Fibroblast of lung (primary cell): ENCODE data around the gene DYRK1A. TPM values are rescaled to one million over a fixed set of nuclear protein-coding genes. Genes with fewer than 3 reads are reported as not detected.

Experiments
- DNase-seq, 2 donors: peaks; one replicate each; pipeline versions ENCODE4 v3.0.0 to v3.0.0-alpha.2; 2010; ENCODE audit warnings: low read depth in 2 of 2
- H2AFZ ChIP-seq: 2 replicates; pipeline ENCODE4 v1.5.1; 2012; ENCODE audit warnings: low read length, control low read depth, inconsistent platforms
- H3K27ac ChIP-seq: 2 replicates; pipeline ENCODE4 v1.5.1; 2011; ENCODE audit warnings: low read length, control low read depth; ENCODE audit not compliant: insufficient read depth
- H3K27me3 ChIP-seq: 2 replicates; pipeline ENCODE4 v1.5.1; 2011; ENCODE audit warnings: mild to moderate bottlenecking, low read length; ENCODE audit not compliant: control insufficient read depth, insufficient read depth
- H3K36me3 ChIP-seq: 2 replicates; pipeline ENCODE4 v1.5.1; 2011; ENCODE audit warnings: low read length; ENCODE audit not compliant: control insufficient read depth, insufficient read depth
- H3K4me1 ChIP-seq: 2 replicates; pipeline ENCODE4 v1.5.1; 2011; ENCODE audit warnings: low read length; ENCODE audit not compliant: control insufficient read depth, insufficient read depth; ENCODE audit errors: extremely low read depth
- H3K4me2 ChIP-seq: 2 replicates; pipeline ENCODE4 v1.5.1; 2011; ENCODE audit warnings: low read length, control low read depth; ENCODE audit not compliant: insufficient read depth; ENCODE audit errors: extremely low read depth
- H3K4me3 ChIP-seq, 4 experiments: fragments of 200-600 bp in 1 of 4; sonication (generic) in 1 of 4; replicated peaks in 1 of 4; 2 replicates each; pipeline ENCODE4 v1.5.1; 2011 to 2016; ENCODE audit warnings: low read length in 4 of 4, low read depth in 3 of 4, mild to moderate bottlenecking in 3 of 4, control low read depth in 2 of 4, inconsistent platforms in 1 of 4, mixed read lengths in 1 of 4; ENCODE audit not compliant: insufficient read depth in 1 of 4; ENCODE audit errors: control extremely low read depth in 1 of 4
- H3K79me2 ChIP-seq: 2 replicates; pipeline ENCODE4 v1.5.1; 2012; ENCODE audit warnings: mild to moderate bottlenecking, low read length, inconsistent platforms; ENCODE audit not compliant: control insufficient read depth, insufficient read depth
- H3K9ac ChIP-seq: 2 replicates; pipeline ENCODE4 v1.5.1; 2011; ENCODE audit warnings: mild to moderate bottlenecking, low read length, control low read depth; ENCODE audit not compliant: insufficient read depth
- H3K9me3 ChIP-seq: 2 replicates; pipeline ENCODE4 v1.5.1; 2012; ENCODE audit warnings: low read depth, low read length; ENCODE audit not compliant: control insufficient read depth, insufficient read depth
- H4K20me1 ChIP-seq: 2 replicates; pipeline ENCODE4 v1.5.1; 2011; ENCODE audit warnings: low read length; ENCODE audit not compliant: control insufficient read depth, insufficient read depth; ENCODE audit errors: extremely low read depth
- EZH2 ChIP-seq: IDR thresholded peaks from 2 replicates; pipeline ENCODE4 v1.5.1; 2012; ENCODE audit warnings: low read length, control low read depth, mild to moderate bottlenecking; ENCODE audit errors: missing control alignments
- polyA plus RNA-seq, 2 donors: library from polyadenylated mRNA; depleted of rRNA in 1 of 2; stranded (reverse) in 1 of 2; unstranded in 1 of 2; fragments of >200 nt; gene quantifications; 2 replicates each; pipeline ENCODE4 v1.2.1, GENCODE V29; 2011 to 2012; ENCODE audit warnings: missing spikeins in 1 of 2
- total RNA-seq: library from RNA; depleted of rRNA; stranded (reverse); fragments of >200 nt; gene quantifications from 2 replicates; pipeline ENCODE4 v1.2.1, GENCODE V29; 2014
- TF ChIP-seq, protein P1 (sequence below), 2 donors: IDR thresholded peaks in 1 of 2; conservative IDR thresholded peaks in 1 of 2; 1 replicate in 1 of 2; 2 replicates in 1 of 2; pipeline ENCODE4 v1.5.1; 2011 to 2012; ENCODE audit warnings: low read length in 2 of 2, control low read depth in 1 of 2, inconsistent platforms in 1 of 2, low read depth in 1 of 2, mild to moderate bottlenecking in 1 of 2

The DYRK1A gene
- total and polyA plus RNA-seq, 2 donors (not counting 1 experiment from before 2014, with no cell fraction given), result 45.9 to 64.1 TPM

GRCh38 chr21:37370152-37371040 is 3.8 kb downstream of the DYRK1A start:
- Histone ChIP-seq H3K27ac (peak overlapping the region; percentile 26), H4K20me1 (peaks cover 2% of the 10 kb centered on the region), H3K27me3 (no peaks in the 10 kb centered on the region), H2AFZ (no peak overlapping the region), H3K9ac (no peak overlapping the region), H3K4me1 (peaks cover 3% of the 10 kb centered on the region), H3K36me3 (no peaks in the 10 kb centered on the region), H3K4me3 (peak overlapping the region in 3 of 4 experiments; percentile 76 to 92 (median 86)), H3K79me2 (peaks cover 84% of the 10 kb centered on the region), H3K4me2 (peak overlapping the region; percentile 55), H3K9me3 (no peaks in the 10 kb centered on the region)
- no peak for TF ChIP-seq EZH2
- TF ChIP-seq, protein P1, sequence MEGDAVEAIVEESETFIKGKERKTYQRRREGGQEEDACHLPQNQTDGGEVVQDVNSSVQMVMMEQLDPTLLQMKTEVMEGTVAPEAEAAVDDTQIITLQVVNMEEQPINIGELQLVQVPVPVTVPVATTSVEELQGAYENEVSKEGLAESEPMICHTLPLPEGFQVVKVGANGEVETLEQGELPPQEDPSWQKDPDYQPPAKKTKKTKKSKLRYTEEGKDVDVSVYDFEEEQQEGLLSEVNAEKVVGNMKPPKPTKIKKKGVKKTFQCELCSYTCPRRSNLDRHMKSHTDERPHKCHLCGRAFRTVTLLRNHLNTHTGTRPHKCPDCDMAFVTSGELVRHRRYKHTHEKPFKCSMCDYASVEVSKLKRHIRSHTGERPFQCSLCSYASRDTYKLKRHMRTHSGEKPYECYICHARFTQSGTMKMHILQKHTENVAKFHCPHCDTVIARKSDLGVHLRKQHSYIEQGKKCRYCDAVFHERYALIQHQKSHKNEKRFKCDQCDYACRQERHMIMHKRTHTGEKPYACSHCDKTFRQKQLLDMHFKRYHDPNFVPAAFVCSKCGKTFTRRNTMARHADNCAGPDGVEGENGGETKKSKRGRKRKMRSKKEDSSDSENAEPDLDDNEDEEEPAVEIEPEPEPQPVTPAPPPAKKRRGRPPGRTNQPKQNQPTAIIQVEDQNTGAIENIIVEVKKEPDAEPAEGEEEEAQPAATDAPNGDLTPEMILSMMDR (conservative IDR thresholded peaks at IDR 0.05 in 1 of 2, IDR thresholded peaks at IDR 0.05 in 1 of 2; ENCODE audit: low read depth in 1 of 2, low read length in 2 of 2), result no peak
- peak; percentile 65 to 79 for DNase-seq

DNA sequence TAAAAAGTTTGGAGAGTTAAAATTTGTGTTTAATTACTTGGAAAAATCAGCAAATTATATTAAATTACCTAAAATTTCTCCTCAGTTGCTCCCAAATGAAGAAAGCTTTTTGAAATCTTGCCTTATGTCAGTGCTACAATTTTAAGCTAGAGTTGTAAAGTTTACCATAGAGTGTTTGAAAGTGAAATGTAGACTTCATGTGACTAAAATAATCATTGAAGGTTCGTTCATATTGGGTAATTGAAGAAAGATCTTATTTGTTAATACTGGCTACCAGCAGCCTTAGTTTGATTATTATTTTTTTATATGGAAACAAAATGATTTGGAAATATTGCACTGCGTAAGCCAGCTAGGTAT is 4.4 kb downstream of the DYRK1A start:
- Histone ChIP-seq H3K27me3 (no peaks in the 10 kb centered on the region), H4K20me1 (peaks cover 2% of the 10 kb centered on the region), H3K4me1 (peaks cover 3% of the 10 kb centered on the region)

GRCh38 chr21:37372127-37372731 is 5.7 kb downstream of the DYRK1A start:
- H3K9ac ChIP-seq, result no peak overlapping the region
- TF ChIP-seq EZH2, result no peak
- TF ChIP-seq, protein P1 (conservative IDR thresholded peaks at IDR 0.05 in 1 of 2, IDR thresholded peaks at IDR 0.05 in 1 of 2; ENCODE audit: low read depth in 1 of 2, low read length in 2 of 2), result no peak
- H3K4me3 ChIP-seq, result no peak overlapping the region
- H2AFZ ChIP-seq, result no peak overlapping the region
- no peak for DNase-seq
- peaks cover 2% of the 10 kb centered on the region for H4K20me1 ChIP-seq
- peaks cover 3% of the 10 kb centered on the region for H3K4me1 ChIP-seq
- H3K4me2 ChIP-seq, result no peak overlapping the region
- no peak overlapping the region for H3K27ac ChIP-seq
- peaks cover 99% of the 10 kb centered on the region for H3K79me2 ChIP-seq
- no peaks in the 10 kb centered on the region for H3K27me3 ChIP-seq
- H3K9me3 ChIP-seq, result no peaks in the 10 kb centered on the region
- H3K36me3 ChIP-seq, result no peaks in the 10 kb centered on the region

More for the DNA sequence above, 4.4 kb downstream of the DYRK1A start:
- TF ChIP-seq EZH2, result no peak
- TF ChIP-seq, protein P1 (conservative IDR thresholded peaks at IDR 0.05 in 1 of 2, IDR thresholded peaks at IDR 0.05 in 1 of 2; ENCODE audit: low read depth in 1 of 2, low read length in 2 of 2), result no peak
- Histone ChIP-seq H3K9me3 (no peaks in the 10 kb centered on the region), H3K9ac (no peak overlapping the region), H3K4me3 (peak overlapping the region in 3 of 4 experiments; percentile 16 to 92 (median 86)), H3K79me2 (peaks cover 90% of the 10 kb centered on the region), H3K4me2 (peak overlapping the region; percentile 55), H3K36me3 (no peaks in the 10 kb centered on the region), H3K27ac (no peak overlapping the region), H2AFZ (no peak overlapping the region)
- no peak for DNase-seq
